NOMO-1 (cell line): ENCODE results near the gene ABHD11.
A peak's percentile ranks its signal among the peaks of the same experiment; 100 is the strongest.

Experiments
- DNase-seq, 2 experiments: peaks; one replicate each; lab custom pipeline; 2025; ENCODE audit not compliant: unreplicated experiment in 2 of 2; lab: John Stamatoyannopoulos, UW

ABHD11 gene

GRCh38 chr7:73702665-73703064, 35.9 kb downstream of the ABHD11 start:
- no peak for DNase-seq

GRCh38 chr7:73702226-73702625, 36.4 kb downstream of the ABHD11 start:
- DNase-seq: no peak

GRCh38 chr7:73701357-73701995, 37.1 kb downstream of the ABHD11 start:
- DNase-seq: peak in 1 of 2 experiments; percentile 38

GRCh38 chr7:73700581-73701134, 37.9 kb downstream of the ABHD11 start:
- no peak for DNase-seq

GRCh38 chr7:73700069-73700423, 38.6 kb downstream of the ABHD11 start:
- no peak for DNase-seq

- no peak for DNase-seq
Measured at GRCh38 chr7:73699370-73700068, 39.1 kb downstream of the ABHD11 start.

- DNase-seq: no peak
Measured at GRCh38 chr7:73698410-73698809, 40.2 kb downstream of the ABHD11 start.

GRCh38 chr7:73696372-73696771, 42.2 kb downstream of the ABHD11 start:
- DNase-seq: no peak

GRCh38 chr7:73690646-73691045, 48.0 kb downstream of the ABHD11 start:
- DNase-seq: no peak

- no peak for DNase-seq
Measured at GRCh38 chr7:73688288-73688687, 50.3 kb downstream of the ABHD11 start.
